Psoas muscle (tissue), 8 donors: ENCODE results near the gene OR51I2. TPM values are rescaled to one million over a fixed set of nuclear protein-coding genes. Genes with fewer than 3 reads are reported as not detected.

Experiments used
- ATAC-seq, 4 donors: fragments of 200-7000 bp; cut with Tn5 transposase; one replicate each; pipeline ENCODE4 v1.9.1; 2020; ENCODE audit warnings: moderate library complexity in 3 of 4, mild to moderate bottlenecking in 2 of 4
- DNase-seq, 2 donors: peaks; one replicate each; pipeline ENCODE4 v3.0.0-alpha.2; 2020
- H3K27ac ChIP-seq: fragments of 200-600 bp; one replicate; pipeline ENCODE4 v1.8.0; 2022
- H3K27me3 ChIP-seq, 3 donors: fragments of 200-600 bp in 1 of 3; one replicate each; pipeline versions ENCODE4 v1.6.1 to v1.8.0; 2013 to 2022; ENCODE audit warnings: low read length in 2 of 3, mild to moderate bottlenecking in 2 of 3, moderate library complexity in 1 of 3; ENCODE audit not compliant: insufficient read depth in 3 of 3
- H3K36me3 ChIP-seq, 2 donors: fragments of 200-600 bp in 1 of 2; one replicate each; pipeline versions ENCODE4 v1.6.1 to v1.8.0; 2013 to 2022; ENCODE audit warnings: low read depth in 1 of 2, mild to moderate bottlenecking in 1 of 2, moderate library complexity in 1 of 2; ENCODE audit not compliant: insufficient read depth in 1 of 2
- H3K4me1 ChIP-seq: fragments of 200-600 bp; one replicate; pipeline ENCODE4 v1.8.0; 2022
- H3K4me3 ChIP-seq: fragments of 200-600 bp; one replicate; pipeline ENCODE4 v1.8.0; 2022; ENCODE audit warnings: mild to moderate bottlenecking
- H3K9me3 ChIP-seq: fragments of 200-600 bp; one replicate; pipeline ENCODE4 v1.8.0; 2022
- CTCF ChIP-seq: fragments of 200-600 bp; IDR thresholded peaks from one replicate; pipeline ENCODE4 v1.8.0; 2022; ENCODE audit warnings: antibody characterized with exemption
- WGBS, 3 donors: extraction: QIAGEN DNeasy Blood & Tissue Kit; methylation state at CpG; one replicate each; pipeline versions ENCODE4 v1.1.6 to v1.1.7; 2013; 5-methylcytosine and 5-hydroxymethylcytosine counted together
- intact Hi-C, 2 donors: fragments of 100-400 bp; cut with DNase I; formaldehyde crosslinking; loops; one replicate each; pipeline versions ENCODE4 v1.11.0 to v1.14.2; 2022
- polyA plus RNA-seq, 3 donors: library from polyadenylated mRNA; stranded (reverse); fragments of 200-250 nt; gene quantifications; one replicate each; pipeline ENCODE4 v1.2.3, GENCODE V29; 2013
- total RNA-seq, 4 donors: library from RNA; stranded (reverse); fragmentation: NEBNext Ultra II Directional in 2 of 4; extraction: Animal tissue kit (Norgen Biotek cat#: 25700) in 2 of 4; gene quantifications; one replicate each; pipeline versions ENCODE4 v1.2.1 to v1.2.4, GENCODE V29; 2021 to 2023
- donor health status: healthy with polysubstance abuse.
- donor health status: DM: no; HTN: no; CAD: no; lungs with moderate emphysema.
- donor health status: Bipolar disorder and iron deficiency.
- donor health status: healthy.
- donor health status: DM: yes; HTN: yes; CAD: no.
- donor health status: DM: no; HTN: no; CAD: no.
- donor health status: DM: no; HTN: no; CAD: no.
- donor health status: DM: yes; HTN: yes; CAD: no.

OR51I2 gene
- total and polyA plus RNA-seq, 7 donors, result not detected

DNA sequence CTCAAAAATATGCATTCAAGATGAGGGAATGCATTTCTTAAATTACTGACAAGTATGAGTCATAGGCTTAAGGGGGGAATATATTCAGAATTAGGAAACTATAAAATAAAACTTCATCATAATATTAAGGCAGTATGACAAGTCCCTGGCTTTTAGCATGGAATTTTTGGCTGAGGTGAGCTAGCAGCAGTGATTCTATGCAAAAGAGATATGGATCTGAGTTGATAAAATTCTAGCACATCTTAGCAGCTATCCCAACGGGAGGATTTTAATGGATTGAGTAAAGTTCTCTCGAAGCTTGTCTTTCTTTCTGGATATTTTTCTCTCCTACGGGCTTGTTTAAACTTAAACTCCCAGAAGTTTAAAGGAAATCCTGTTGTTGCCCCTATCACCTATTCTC is 26.0 kb upstream of the OR51I2 start:
- no peaks in the 10 kb centered on the region for H3K36me3 ChIP-seq
- no peak for TF ChIP-seq CTCF
- peaks cover 0 to 1% (median 0%) of the 10 kb centered on the region in 3 donors for H3K27me3 ChIP-seq
- H3K27ac ChIP-seq, result no peak overlapping the region
- intact Hi-C loops, result no loop called here
- no peak overlapping the region for H3K4me3 ChIP-seq
- H3K4me1 ChIP-seq, result no peaks in the 10 kb centered on the region
- ATAC-seq, result no peak
- H3K9me3 ChIP-seq, result no peaks in the 10 kb centered on the region
- WGBS, 3 donors, result 62 to 68% (median 66%) methylated on average over 3 of the region's 3 CpGs
- no peak for DNase-seq

- WGBS, 3 donors, result 28 to 36% (median 32%) methylated on average over 2 of the region's 2 CpGs
Measured at GRCh38 chr11:5441414-5441813, 7.7 kb upstream of the OR51I2 start, which contains the start of gene OR51I1. Gene OR51I1 (minus strand): TSS chr11:5441514. CDS start chr11:5441514, 0 bp downstream.

DNA sequence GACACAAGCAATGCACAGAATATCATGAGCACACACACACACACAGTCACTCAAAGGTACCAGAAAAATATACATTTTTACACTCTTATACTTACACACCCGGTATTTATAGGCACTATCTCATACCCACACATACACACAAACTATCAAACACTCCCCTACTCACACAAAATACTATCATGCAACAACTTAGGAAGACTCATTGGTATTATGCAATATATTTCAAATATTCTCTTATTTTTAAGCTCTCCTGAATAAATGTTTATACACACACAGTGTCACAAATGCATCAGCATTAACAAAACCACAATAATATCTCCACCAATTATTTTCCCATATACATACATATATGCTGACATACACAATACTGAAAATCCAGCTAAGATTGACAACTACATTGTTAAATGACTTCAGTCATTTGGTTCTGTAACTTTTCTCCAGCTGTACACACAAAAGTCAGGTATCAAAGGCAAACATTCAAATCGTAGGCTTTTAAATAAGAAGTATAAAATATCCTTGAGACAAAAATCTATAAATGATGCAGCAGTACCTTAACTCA is 5.2 kb upstream of the OR51I2 start:
- H3K4me3 ChIP-seq, result no peak overlapping the region
- H3K36me3 ChIP-seq, result no peaks in the 10 kb centered on the region
- DNase-seq (no peak), ATAC-seq (no peak)
- H3K27ac ChIP-seq, result no peak overlapping the region
- H3K4me1 ChIP-seq, result no peaks in the 10 kb centered on the region
- WGBS, 3 donors, result 34 to 72% (median 48%) methylated on average over 2 of the region's 2 CpGs
- no peaks in the 10 kb centered on the region for H3K27me3 ChIP-seq
- no peaks in the 10 kb centered on the region for H3K9me3 ChIP-seq
- intact Hi-C loops, result no loop called here
- no peak for TF ChIP-seq CTCF

More at GRCh38 chr11:5441414-5441813, 7.7 kb upstream of the OR51I2 start, which contains the start of gene OR51I1:
- Histone ChIP-seq H3K36me3 (no peaks in the 10 kb centered on the region), H3K4me1 (no peaks in the 10 kb centered on the region), H3K27me3 (no peaks in the 10 kb centered on the region), H3K27ac (no peak within 1 kb of the TSS), H3K9me3 (no peaks in the 10 kb centered on the region), H3K4me3 (no peak within 1 kb of the TSS)
- TF ChIP-seq CTCF, result no peak
- intact Hi-C loops, result no loop called here
- no peak for DNase-seq
- ATAC-seq, result no peak

DNA sequence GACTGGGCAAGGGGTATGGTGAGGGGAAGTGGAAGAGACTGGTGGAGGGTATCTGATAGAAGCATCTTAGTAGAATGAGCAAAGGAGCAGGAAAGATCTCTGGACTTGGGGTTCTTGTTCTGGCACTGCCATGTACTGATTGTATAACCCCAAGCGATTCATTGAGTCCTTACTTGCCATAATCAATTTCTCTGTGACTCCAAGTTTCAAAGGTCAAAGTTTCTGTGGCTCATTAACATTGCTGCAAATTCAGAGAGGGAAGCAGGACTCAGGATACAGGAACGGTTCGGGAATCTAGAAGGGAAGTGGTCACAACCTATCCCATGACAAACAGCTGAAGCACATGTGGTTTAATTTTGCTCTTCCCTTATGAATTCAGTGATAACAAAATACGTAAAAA is 309 bp downstream of the OR51I2 start:
- Histone ChIP-seq H3K9me3 (no peaks in the 10 kb centered on the region), H3K36me3 (no peaks in the 10 kb centered on the region), H3K27me3 (no peaks in the 10 kb centered on the region), H3K4me1 (no peaks in the 10 kb centered on the region), H3K27ac (no peak overlapping the region), H3K4me3 (no peak overlapping the region)
- 68 to 83% (median 79%) methylated on average over 4 of the region's 4 CpGs for WGBS, 3 donors
- ATAC-seq, result no peak
- TF ChIP-seq CTCF, result no peak
- intact Hi-C loops, result no loop called here
- no peak for DNase-seq
